OCI-LY7 (cell line): ENCODE measurements around the gene BCL7C.

Experiments used
- CTCF ChIP-seq: fragments of 200-600 bp; sonication (generic); conservative IDR thresholded peaks from 2 replicates; pipeline ENCODE4 v1.5.1; 2014; ENCODE audit warnings: mild to moderate bottlenecking, antibody characterized with exemption, low read length, moderate library complexity, mixed read lengths
- EZH2phosphoT487 ChIP-seq: fragments of 200-600 bp; sonication (generic); IDR thresholded peaks from 2 replicates; pipeline ENCODE4 v1.6.1; 2018; ENCODE audit warnings: low read depth, borderline replicate concordance, mild to moderate bottlenecking, mixed run types, antibody characterized with exemption, low read length, moderate library complexity, mixed read lengths

- TF ChIP-seq CTCF (no peak), EZH2phosphoT487 (no peak)
Measured at GRCh38 chr16:30925632-30925987, 31.7 kb upstream of the BCL7C start.
